Ovary (tissue), 3 donors: ENCODE results near the gene LGALS7.

ENCODE experiments used
- EP300 ChIP-seq: sonication (generic); formaldehyde crosslinking; IDR thresholded peaks from one replicate; pipeline ENCODE4 v1.6.1; 2017; ENCODE audit warnings: antibody characterized with exemption
- POLR2A ChIP-seq: fragments of 450-650 bp; IDR thresholded peaks from one replicate; pipeline ENCODE4 v1.6.1; 2017; ENCODE audit warnings: antibody characterized with exemption, mild to moderate bottlenecking, moderate library complexity
- TF ChIP-seq, protein P1 (sequence below), 3 donors: fragments of 450-650 bp in 2 of 3; fragments of 200-600 bp in 1 of 3; IDR thresholded peaks; one replicate each; pipeline versions ENCODE4 v1.5.1 to v1.8.0; 2016 to 2022; ENCODE audit warnings: antibody characterized with exemption in 3 of 3, mild to moderate bottlenecking in 1 of 3
- donor health status: DM: no; HTN: no; CAD: no.

DNA sequence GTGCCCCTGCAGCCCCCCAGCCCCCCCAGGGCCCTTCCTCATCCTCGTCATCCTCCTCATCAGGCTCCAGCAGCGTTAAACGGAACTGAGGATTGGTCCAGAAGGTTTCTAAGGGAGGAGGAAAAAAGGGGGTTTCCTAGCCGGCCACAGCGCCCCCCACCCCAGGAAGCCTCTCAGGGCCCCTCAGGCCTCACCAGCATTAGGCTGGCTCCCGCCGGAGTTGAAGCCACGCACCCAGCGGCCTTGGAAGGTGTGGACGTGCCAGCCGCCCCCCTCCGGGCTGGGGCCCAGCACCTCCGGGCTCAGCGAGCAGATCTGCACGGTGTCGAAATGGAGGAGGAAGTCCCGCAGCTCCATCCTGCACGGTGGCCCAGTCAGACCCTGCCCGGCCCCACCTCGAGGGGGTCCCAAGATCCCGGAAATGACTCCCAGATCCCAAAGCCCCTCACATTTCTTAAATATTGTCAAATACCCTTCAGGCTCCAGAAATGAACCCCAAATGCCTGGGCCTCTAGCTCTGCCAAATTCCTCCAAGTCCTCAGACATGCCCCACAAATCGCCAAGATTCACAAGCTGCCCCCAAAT, 35.9 kb downstream of the LGALS7 start:
- TF ChIP-seq, protein P1, sequence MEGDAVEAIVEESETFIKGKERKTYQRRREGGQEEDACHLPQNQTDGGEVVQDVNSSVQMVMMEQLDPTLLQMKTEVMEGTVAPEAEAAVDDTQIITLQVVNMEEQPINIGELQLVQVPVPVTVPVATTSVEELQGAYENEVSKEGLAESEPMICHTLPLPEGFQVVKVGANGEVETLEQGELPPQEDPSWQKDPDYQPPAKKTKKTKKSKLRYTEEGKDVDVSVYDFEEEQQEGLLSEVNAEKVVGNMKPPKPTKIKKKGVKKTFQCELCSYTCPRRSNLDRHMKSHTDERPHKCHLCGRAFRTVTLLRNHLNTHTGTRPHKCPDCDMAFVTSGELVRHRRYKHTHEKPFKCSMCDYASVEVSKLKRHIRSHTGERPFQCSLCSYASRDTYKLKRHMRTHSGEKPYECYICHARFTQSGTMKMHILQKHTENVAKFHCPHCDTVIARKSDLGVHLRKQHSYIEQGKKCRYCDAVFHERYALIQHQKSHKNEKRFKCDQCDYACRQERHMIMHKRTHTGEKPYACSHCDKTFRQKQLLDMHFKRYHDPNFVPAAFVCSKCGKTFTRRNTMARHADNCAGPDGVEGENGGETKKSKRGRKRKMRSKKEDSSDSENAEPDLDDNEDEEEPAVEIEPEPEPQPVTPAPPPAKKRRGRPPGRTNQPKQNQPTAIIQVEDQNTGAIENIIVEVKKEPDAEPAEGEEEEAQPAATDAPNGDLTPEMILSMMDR (IDR thresholded peaks at IDR 0.05), result no peak
- TF ChIP-seq POLR2A (no peak), EP300 (no peak)
